ENCODE data around the gene DPP10.

Gene DPP10

DNA sequence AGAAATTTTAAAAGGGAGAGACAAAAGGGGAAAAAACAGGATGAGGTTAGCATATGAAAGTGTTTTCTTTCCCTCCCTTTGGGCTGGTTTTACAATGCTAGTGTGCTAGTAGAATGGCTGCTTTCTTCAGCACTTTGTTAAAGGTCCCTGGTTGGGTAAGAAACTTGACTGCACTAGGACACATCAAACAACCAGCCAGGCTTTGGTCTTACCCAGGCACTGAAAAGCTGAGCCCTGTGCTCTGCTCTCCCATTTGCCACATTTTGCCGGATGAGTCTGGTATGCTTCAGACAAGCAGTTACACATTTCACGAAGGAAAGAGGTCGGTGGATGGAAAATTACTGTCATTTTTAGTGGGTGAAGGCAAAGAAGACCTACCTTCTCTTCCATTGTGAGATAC lies 242.0 kb downstream of the DPP10 start:
- TF ChIP-seq SIN3A (IDR thresholded peaks at IDR 0.05; ENCODE audit: borderline replicate concordance, insufficient read depth, low read length) (no peak), TAF1 (IDR thresholded peaks at IDR 0.05; ENCODE audit: borderline replicate concordance, insufficient read depth, low read length) (no peak), POLR2AphosphoS5 (IDR thresholded peaks at IDR 0.05; ENCODE audit: low read depth, low read length) (no peak), FOXP2 (optimal IDR thresholded peaks at IDR 0.05; ENCODE audit: borderline replicate concordance, extremely low read depth, extremely low read length, insufficient read depth) (no peak)
- TF ChIP-seq, protein P1, sequence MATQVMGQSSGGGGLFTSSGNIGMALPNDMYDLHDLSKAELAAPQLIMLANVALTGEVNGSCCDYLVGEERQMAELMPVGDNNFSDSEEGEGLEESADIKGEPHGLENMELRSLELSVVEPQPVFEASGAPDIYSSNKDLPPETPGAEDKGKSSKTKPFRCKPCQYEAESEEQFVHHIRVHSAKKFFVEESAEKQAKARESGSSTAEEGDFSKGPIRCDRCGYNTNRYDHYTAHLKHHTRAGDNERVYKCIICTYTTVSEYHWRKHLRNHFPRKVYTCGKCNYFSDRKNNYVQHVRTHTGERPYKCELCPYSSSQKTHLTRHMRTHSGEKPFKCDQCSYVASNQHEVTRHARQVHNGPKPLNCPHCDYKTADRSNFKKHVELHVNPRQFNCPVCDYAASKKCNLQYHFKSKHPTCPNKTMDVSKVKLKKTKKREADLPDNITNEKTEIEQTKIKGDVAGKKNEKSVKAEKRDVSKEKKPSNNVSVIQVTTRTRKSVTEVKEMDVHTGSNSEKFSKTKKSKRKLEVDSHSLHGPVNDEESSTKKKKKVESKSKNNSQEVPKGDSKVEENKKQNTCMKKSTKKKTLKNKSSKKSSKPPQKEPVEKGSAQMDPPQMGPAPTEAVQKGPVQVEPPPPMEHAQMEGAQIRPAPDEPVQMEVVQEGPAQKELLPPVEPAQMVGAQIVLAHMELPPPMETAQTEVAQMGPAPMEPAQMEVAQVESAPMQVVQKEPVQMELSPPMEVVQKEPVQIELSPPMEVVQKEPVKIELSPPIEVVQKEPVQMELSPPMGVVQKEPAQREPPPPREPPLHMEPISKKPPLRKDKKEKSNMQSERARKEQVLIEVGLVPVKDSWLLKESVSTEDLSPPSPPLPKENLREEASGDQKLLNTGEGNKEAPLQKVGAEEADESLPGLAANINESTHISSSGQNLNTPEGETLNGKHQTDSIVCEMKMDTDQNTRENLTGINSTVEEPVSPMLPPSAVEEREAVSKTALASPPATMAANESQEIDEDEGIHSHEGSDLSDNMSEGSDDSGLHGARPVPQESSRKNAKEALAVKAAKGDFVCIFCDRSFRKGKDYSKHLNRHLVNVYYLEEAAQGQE (IDR thresholded peaks at IDR 0.05; ENCODE audit: insufficient read depth in 1 of 2, low read depth in 2 of 2, low read length in 2 of 2): no peak

DNA sequence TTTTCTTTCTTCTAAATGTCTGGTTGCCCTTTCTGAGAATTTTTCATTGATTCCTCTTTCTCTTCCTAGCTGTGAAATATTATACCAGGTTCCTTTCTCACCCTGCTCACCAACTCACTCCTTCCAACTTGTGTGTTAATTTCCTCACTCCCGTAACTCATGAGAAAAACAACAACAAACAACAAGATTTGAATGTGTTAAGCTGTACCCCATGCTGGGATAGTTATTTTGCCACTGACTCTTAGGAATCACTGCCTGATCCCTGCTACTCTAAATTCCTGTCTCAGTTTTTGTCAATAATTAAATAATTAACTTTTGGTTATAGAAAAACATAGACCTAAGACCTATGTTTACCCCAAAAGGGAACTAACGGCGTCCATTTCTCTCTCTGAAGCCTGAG lies 242.7 kb downstream of the DPP10 start:
- TF ChIP-seq FOXP2 (optimal IDR thresholded peaks at IDR 0.05; ENCODE audit: borderline replicate concordance, extremely low read depth, extremely low read length, insufficient read depth) (no peak), SIN3A (IDR thresholded peaks at IDR 0.05; ENCODE audit: borderline replicate concordance, insufficient read depth, low read length) (no peak), POLR2AphosphoS5 (IDR thresholded peaks at IDR 0.05; ENCODE audit: low read depth, low read length) (no peak), TAF1 (IDR thresholded peaks at IDR 0.05; ENCODE audit: borderline replicate concordance, insufficient read depth, low read length) (no peak)
- TF ChIP-seq, protein P1 (IDR thresholded peaks at IDR 0.05; ENCODE audit: insufficient read depth in 1 of 2, low read depth in 2 of 2, low read length in 2 of 2): no peak

DNA sequence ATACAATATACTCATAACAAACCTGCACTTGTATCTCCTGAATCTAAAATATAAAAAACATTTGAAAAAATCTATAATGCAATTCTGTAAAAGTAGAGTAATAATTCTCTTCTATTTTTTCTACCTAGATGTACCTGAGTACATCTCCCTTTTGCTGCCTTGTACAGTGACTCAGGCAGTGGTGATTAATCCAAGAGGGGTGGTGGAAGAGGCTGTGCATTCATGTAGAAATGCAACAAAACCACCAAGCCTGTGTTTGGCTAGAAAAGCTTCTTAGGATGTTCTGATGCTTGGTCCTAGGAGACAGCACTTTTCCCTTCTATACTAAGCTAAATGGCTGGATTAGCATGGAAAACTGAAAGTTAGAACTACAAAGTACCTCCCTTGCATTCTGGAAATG lies 245.8 kb downstream of the DPP10 start:
- TF ChIP-seq TAF1 (IDR thresholded peaks at IDR 0.05; ENCODE audit: borderline replicate concordance, insufficient read depth, low read length): no peak
- no peak for TF ChIP-seq FOXP2 (optimal IDR thresholded peaks at IDR 0.05; ENCODE audit: borderline replicate concordance, extremely low read depth, extremely low read length, insufficient read depth)
- TF ChIP-seq SIN3A (IDR thresholded peaks at IDR 0.05; ENCODE audit: borderline replicate concordance, insufficient read depth, low read length): no peak
- TF ChIP-seq, protein P1 (IDR thresholded peaks at IDR 0.05; ENCODE audit: insufficient read depth in 1 of 2, low read depth in 2 of 2, low read length in 2 of 2): no peak
- no peak for TF ChIP-seq POLR2AphosphoS5 (IDR thresholded peaks at IDR 0.05; ENCODE audit: low read depth, low read length)

DNA sequence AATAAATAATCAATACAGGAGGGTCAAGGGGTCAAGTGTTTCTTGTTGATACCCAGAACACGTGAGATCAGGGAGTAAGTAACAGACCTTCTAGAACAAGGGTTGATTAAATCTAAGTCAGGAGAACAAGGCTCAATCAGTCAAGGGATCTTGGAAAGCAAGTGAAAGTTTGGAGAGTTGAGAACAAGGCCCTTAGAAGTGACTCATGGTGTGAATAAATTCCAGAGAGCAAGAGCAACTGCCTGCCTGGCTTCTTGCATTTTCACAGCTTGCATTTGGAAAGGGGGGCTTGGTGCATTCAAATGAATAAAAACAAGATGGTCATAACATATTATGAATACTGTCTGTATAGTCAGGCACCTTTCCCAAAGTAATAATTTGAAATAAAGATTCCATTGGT lies 256.1 kb downstream of the DPP10 start:
- TF ChIP-seq SIN3A (IDR thresholded peaks at IDR 0.05; ENCODE audit: borderline replicate concordance, insufficient read depth, low read length): no peak
- TF ChIP-seq FOXP2 (optimal IDR thresholded peaks at IDR 0.05; ENCODE audit: borderline replicate concordance, extremely low read depth, extremely low read length, insufficient read depth): no peak
- TF ChIP-seq TAF1 (IDR thresholded peaks at IDR 0.05; ENCODE audit: borderline replicate concordance, insufficient read depth, low read length): no peak
- no peak for TF ChIP-seq POLR2AphosphoS5 (IDR thresholded peaks at IDR 0.05; ENCODE audit: low read depth, low read length)

DNA sequence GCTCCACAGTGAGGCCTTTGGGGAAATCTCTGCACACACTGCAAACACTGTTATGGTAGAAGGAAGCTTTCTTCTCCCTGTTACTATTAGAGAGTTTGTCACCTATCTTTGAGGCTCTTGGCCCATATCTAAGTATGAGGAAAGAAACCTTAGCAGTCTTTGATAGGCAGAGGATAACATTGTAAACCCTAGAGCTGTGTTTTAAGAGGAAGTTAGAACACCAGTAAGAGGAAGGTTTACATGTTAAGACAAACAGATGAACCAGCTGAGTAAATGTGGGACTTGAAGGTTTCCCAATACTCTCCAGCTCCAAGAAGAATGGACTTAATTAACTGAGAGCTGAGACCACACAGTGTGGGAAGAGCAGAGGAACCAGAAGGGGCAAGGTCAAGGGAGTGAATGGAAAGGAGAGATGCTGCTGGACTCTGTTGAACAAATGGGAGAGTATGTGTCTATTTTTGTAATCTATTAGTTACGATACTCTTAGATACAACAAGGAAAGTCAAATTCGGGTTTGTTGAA lies 257.0 kb downstream of the DPP10 start:
- TF ChIP-seq FOXP2 (optimal IDR thresholded peaks at IDR 0.05; ENCODE audit: borderline replicate concordance, extremely low read depth, extremely low read length, insufficient read depth): no peak
- no peak for TF ChIP-seq TAF1 (IDR thresholded peaks at IDR 0.05; ENCODE audit: borderline replicate concordance, insufficient read depth, low read length)
- TF ChIP-seq, protein P1 (IDR thresholded peaks at IDR 0.05; ENCODE audit: insufficient read depth in 1 of 2, low read depth in 2 of 2, low read length in 2 of 2): no peak
- TF ChIP-seq SIN3A (IDR thresholded peaks at IDR 0.05; ENCODE audit: borderline replicate concordance, insufficient read depth, low read length): no peak
- TF ChIP-seq POLR2AphosphoS5 (IDR thresholded peaks at IDR 0.05; ENCODE audit: low read depth, low read length): no peak
